Left ventricle myocardium inferior (tissue), 1 donor: ENCODE data around the gene PLEKHM3. TPM values are rescaled to one million over a fixed set of nuclear protein-coding genes. Genes with fewer than 3 reads are reported as not detected.

Source experiments
- DNase-seq: peaks from one replicate; pipeline ENCODE4 v3.0.0-alpha.2; 2020
- H3K27ac ChIP-seq: fragments of 200-600 bp; replicated peaks from 2 replicates; pipeline ENCODE4 v1.8.0; 2021
- H3K27me3 ChIP-seq: fragments of 200-600 bp; 2 replicates; pipeline ENCODE4 v1.8.0; 2021; ENCODE audit warnings: low read depth
- H3K36me3 ChIP-seq: fragments of 200-600 bp; 2 replicates; pipeline ENCODE4 v1.8.0; 2021
- H3K4me1 ChIP-seq: fragments of 200-600 bp; 2 replicates; pipeline ENCODE4 v1.8.0; 2021
- H3K4me3 ChIP-seq: fragments of 200-600 bp; 2 replicates; pipeline ENCODE4 v1.8.0; 2021; ENCODE audit warnings: mild to moderate bottlenecking, moderate library complexity
- H3K9me3 ChIP-seq: fragments of 200-600 bp; replicated peaks from 2 replicates; pipeline ENCODE4 v1.8.0; 2021
- CTCF ChIP-seq: fragments of 200-600 bp; IDR thresholded peaks from 2 replicates; pipeline ENCODE4 v1.8.0; 2021; ENCODE audit warnings: antibody characterized with exemption, mild to moderate bottlenecking, borderline replicate concordance
- intact Hi-C: fragments of 100-400 bp; cut with micrococcal nuclease; formaldehyde crosslinking; loops from one replicate; pipeline ENCODE4 v1.11.0; 2022
- total RNA-seq: library from RNA; stranded (reverse); fragmentation: NEBNext Ultra II Directional; extraction: Animal tissue kit (Norgen Biotek cat#: 25700); gene quantifications from one replicate; pipeline ENCODE4 v1.2.1, GENCODE V29; 2021
- donor health status: DM: no; HTN: yes; CAD: no; lungs with severe emphysema.

The PLEKHM3 gene
- total RNA-seq, 1 donor from 2014 or later = 12.9 TPM

- H3K9me3 ChIP-seq = no peaks in the 10 kb centered on the region
- H3K36me3 ChIP-seq = no peaks in the 10 kb centered on the region
- no peak overlapping the region for H3K27ac ChIP-seq
- intact Hi-C loops = no loop called here
- no peak overlapping the region for H3K4me3 ChIP-seq
- H3K4me1 ChIP-seq = no peaks in the 10 kb centered on the region
- no peak for TF ChIP-seq CTCF
- H3K27me3 ChIP-seq = no peaks in the 10 kb centered on the region
- DNase-seq = no peak
These were observed 241.8 kb downstream of the PLEKHM3 start for GRCh38 chr2:207783514-207783913.

- no peak overlapping the region for H3K27ac ChIP-seq
- DNase-seq = no peak
- no peak overlapping the region for H3K4me3 ChIP-seq
- no peaks in the 10 kb centered on the region for H3K9me3 ChIP-seq
- H3K4me1 ChIP-seq = no peaks in the 10 kb centered on the region
- H3K36me3 ChIP-seq = no peaks in the 10 kb centered on the region
- no peaks in the 10 kb centered on the region for H3K27me3 ChIP-seq
- intact Hi-C loops = no loop called here
- TF ChIP-seq CTCF = no peak
These were observed 242.9 kb downstream of the PLEKHM3 start for GRCh38 chr2:207782238-207783030.

GRCh38 chr2:207779523-207779922 is 245.8 kb downstream of the PLEKHM3 start:
- H3K27ac ChIP-seq = no peak overlapping the region
- no peak for TF ChIP-seq CTCF
- no peaks in the 10 kb centered on the region for H3K27me3 ChIP-seq
- intact Hi-C loops = no loop called here
- H3K36me3 ChIP-seq = no peaks in the 10 kb centered on the region
- DNase-seq = no peak
- H3K4me1 ChIP-seq = no peaks in the 10 kb centered on the region
- no peak overlapping the region for H3K4me3 ChIP-seq
- H3K9me3 ChIP-seq = no peaks in the 10 kb centered on the region

- no peak overlapping the region for H3K4me3 ChIP-seq
- no peak for TF ChIP-seq CTCF
- no peaks in the 10 kb centered on the region for H3K27me3 ChIP-seq
- no peaks in the 10 kb centered on the region for H3K4me1 ChIP-seq
- intact Hi-C loops = no loop called here
- H3K9me3 ChIP-seq = no peaks in the 10 kb centered on the region
- no peak for DNase-seq
- no peaks in the 10 kb centered on the region for H3K36me3 ChIP-seq
- no peak overlapping the region for H3K27ac ChIP-seq
These were observed 246.9 kb downstream of the PLEKHM3 start for GRCh38 chr2:207778298-207778882.

- intact Hi-C loops = no loop called here
- Histone ChIP-seq H3K9me3 (no peaks in the 10 kb centered on the region), H3K4me3 (no peak overlapping the region), H3K4me1 (no peaks in the 10 kb centered on the region), H3K27ac (no peak overlapping the region), H3K27me3 (no peaks in the 10 kb centered on the region), H3K36me3 (no peaks in the 10 kb centered on the region)
- no peak for TF ChIP-seq CTCF
- no peak for DNase-seq
These were observed 248.2 kb downstream of the PLEKHM3 start for GRCh38 chr2:207777124-207777523.
